Karpas-422 (cell line): ENCODE results near the gene CDK5RAP1. TPM values are rescaled to one million over a fixed set of nuclear protein-coding genes. Genes with fewer than 3 reads are reported as not detected.
"Not testable (repeated sequence)": the region's sequence is repeated elsewhere in the genome, so short reads cannot be mapped to it uniquely, and the experiment has no call there.

Source experiments
- DNase-seq: peaks from one replicate; pipeline ENCODE4 v3.0.0-alpha.2; 2015
- H2AFZ ChIP-seq: fragments of 200-600 bp; sonication (generic); 2 replicates; pipeline ENCODE4 v1.6.1; 2014; ENCODE audit warnings: antibody characterized with exemption, low read length, mixed read lengths
- H3K27ac ChIP-seq: fragments of 200-600 bp; sonication (generic); 2 replicates; pipeline ENCODE4 v1.5.1; 2014; ENCODE audit warnings: mild to moderate bottlenecking, low read length, moderate library complexity
- H3K27me3 ChIP-seq: fragments of 200-600 bp; sonication (generic); 2 replicates; pipeline ENCODE4 v1.6.1; 2014; ENCODE audit warnings: low read length, mixed read lengths
- H3K36me3 ChIP-seq: fragments of 200-600 bp; sonication (generic); 2 replicates; pipeline ENCODE4 v1.6.1; 2014; ENCODE audit warnings: low read length, mixed read lengths; ENCODE audit not compliant: insufficient read depth
- H3K4me1 ChIP-seq: fragments of 200-600 bp; sonication (generic); 2 replicates; pipeline ENCODE4 v1.6.1; 2014; ENCODE audit warnings: mild to moderate bottlenecking, low read length, mixed read lengths
- H3K4me2 ChIP-seq: fragments of 200-600 bp; sonication (generic); 2 replicates; pipeline ENCODE4 v1.6.1; 2014; ENCODE audit warnings: low read length, low read depth, mild to moderate bottlenecking; ENCODE audit not compliant: poor library complexity, severe bottlenecking
- H3K4me3 ChIP-seq: fragments of 200-600 bp; sonication (generic); 2 replicates; pipeline ENCODE4 v1.5.1; 2014; ENCODE audit warnings: mild to moderate bottlenecking, antibody characterized with exemption, low read length, mixed read lengths
- H3K79me2 ChIP-seq: fragments of 200-600 bp; sonication (generic); 2 replicates; pipeline ENCODE4 v1.6.1; 2014; ENCODE audit warnings: mild to moderate bottlenecking, low read length, mixed read lengths
- H3K9ac ChIP-seq: fragments of 200-600 bp; sonication (generic); 2 replicates; pipeline ENCODE4 v1.6.0; 2014; ENCODE audit warnings: low read length
- H3K9me2 ChIP-seq: fragments of 200-600 bp; sonication (generic), shearing (Covaris generic); replicated peaks from 2 replicates; pipeline ENCODE4 v1.6.0; 2014; ENCODE audit warnings: mild to moderate bottlenecking, low read length, moderate library complexity; ENCODE audit not compliant: insufficient read depth
- H3K9me3 ChIP-seq: fragments of 300-700, 200-600 bp; sonication (generic); 2 replicates; pipeline ENCODE4 v1.6.1; 2014; ENCODE audit warnings: low read length, mixed read lengths
- H4K20me1 ChIP-seq: fragments of 200-600 bp; sonication (generic); 2 replicates; pipeline ENCODE4 v1.6.1; 2014; ENCODE audit warnings: mild to moderate bottlenecking, antibody characterized with exemption, low read length, low read depth; ENCODE audit not compliant: insufficient read depth
- total RNA-seq: library from RNA; depleted of rRNA; stranded (reverse); fragments of >200 nt; shearing (Covaris generic); gene quantifications from 2 replicates; pipeline ENCODE4 v1.2.3, GENCODE V29; 2014; ENCODE audit warnings: low replicate concordance

Gene CDK5RAP1
- total RNA-seq, 1 experiment from 2014 or later, result 32.5 TPM

DNA sequence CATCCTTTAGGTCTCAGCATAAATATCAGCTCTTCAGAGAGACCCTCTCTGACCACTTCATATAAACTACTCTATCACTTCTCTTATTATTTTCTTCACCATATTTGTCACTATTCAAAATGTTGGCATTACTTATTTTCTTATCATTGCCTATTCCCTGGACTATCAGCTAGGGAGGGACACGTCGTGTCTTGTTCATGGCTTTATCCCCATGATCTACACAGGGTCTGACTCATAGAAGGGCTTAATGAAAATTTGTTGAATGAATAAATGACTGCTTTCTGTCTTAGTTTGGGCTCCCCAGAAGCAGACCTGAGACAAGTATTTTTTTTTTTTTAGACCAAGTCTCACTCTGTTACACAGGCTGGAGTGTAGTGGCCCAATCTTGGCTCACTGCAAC is 3.0 kb upstream of the CDK5RAP1 start:
- H4K20me1 ChIP-seq, result peaks cover 8% of the 10 kb centered on the region; the same call in 1 of the 2 replicates
- H3K4me2 ChIP-seq, result no peak overlapping the region
- no peaks in the 10 kb centered on the region for H3K27me3 ChIP-seq
- H3K79me2 ChIP-seq, result peaks cover 64% of the 10 kb centered on the region
- H3K4me3 ChIP-seq, result no peak overlapping the region
- H3K36me3 ChIP-seq, result peaks cover 26% of the 10 kb centered on the region
- no peak overlapping the region for H2AFZ ChIP-seq
- no peaks in the 10 kb centered on the region for H3K9me2 ChIP-seq
- peaks cover 54% of the 10 kb centered on the region for H3K4me1 ChIP-seq
- peak overlapping the region; percentile 43 for H3K27ac ChIP-seq
- H3K9me3 ChIP-seq, result no peaks in the 10 kb centered on the region
- no peak for DNase-seq
- no peak overlapping the region for H3K9ac ChIP-seq

DNA sequence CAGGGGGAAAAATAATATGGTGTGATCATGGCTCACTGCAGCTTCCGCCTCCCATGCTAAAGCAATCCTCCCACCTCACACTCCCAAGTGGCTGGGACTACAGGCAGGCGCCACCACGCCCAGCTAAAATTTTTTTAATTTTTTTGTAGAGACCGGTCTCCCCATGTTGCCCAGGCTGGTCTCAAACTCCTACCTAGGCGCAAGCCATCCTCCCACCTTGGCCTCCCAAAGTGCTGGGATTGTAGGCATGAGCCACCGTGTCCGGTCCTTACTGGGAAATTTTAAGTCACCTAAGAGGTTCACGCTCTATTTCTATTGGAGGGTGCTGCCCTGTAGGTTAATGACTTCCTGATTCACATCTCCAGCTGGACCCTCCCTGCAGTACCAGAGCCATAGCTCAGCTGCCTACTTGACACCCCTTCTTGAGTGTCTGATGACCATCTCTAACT is 626 bp upstream of the CDK5RAP1 start:
- Histone ChIP-seq H3K27ac (peak overlapping the region; percentile 95), H3K9me3 (no peaks in the 10 kb centered on the region), H3K4me2 (peak overlapping the region; percentile 81), H3K4me1 (peaks cover 36% of the 10 kb centered on the region), H3K79me2 (peaks cover 72% of the 10 kb centered on the region), H3K27me3 (no peaks in the 10 kb centered on the region), H3K4me3 (peak overlapping the region; percentile 76), H4K20me1 (peaks cover 13% of the 10 kb centered on the region; the same call in 1 of the 2 replicates), H3K9me2 (no peaks in the 10 kb centered on the region), H2AFZ (no peak overlapping the region; the same call in 1 of the 2 replicates), H3K9ac (peak overlapping the region; percentile 79), H3K36me3 (peaks cover 18% of the 10 kb centered on the region)
- DNase-seq, result peak; percentile 83

DNA sequence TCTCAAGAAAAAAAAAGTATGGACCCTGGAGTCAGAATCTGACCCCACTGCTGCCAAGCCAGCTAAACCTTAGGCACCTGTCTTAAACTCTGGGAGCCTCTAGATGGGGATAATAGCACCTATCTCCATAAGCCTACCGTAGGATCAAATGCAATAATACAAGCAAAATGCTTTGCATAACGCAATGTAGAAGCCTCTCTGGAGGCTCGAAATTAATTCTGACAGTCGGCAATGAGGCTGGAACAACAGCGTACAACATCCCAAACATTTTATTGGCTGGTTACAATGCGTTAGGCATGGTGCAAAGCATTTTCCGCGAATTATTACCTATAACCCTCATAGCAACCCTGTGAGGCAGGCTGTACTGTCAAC is 521 bp downstream of the CDK5RAP1 start:
- Histone ChIP-seq H3K79me2 (peaks cover 72% of the 10 kb centered on the region), H2AFZ (no peak overlapping the region)

DNA sequence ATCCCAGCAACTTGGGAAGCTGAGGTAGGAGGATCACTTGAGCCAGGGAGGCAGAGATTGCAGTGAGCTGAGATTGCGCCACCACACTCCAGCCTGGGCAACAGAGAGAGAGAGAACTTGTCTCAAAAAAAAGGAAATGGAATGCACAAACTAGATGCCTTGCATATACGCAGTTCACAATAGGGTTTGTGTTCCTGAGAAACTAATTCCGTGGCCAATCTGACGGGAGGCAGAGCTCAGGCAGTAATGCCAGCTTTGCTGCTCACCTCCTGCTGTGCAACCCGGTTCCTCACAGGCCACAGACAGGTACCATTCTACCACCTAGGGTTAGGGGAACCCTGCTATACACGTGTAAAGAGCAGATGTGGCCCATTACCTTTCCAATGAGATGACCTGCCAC is 1.4 kb downstream of the CDK5RAP1 start:
- Histone ChIP-seq H3K9me3 (no peaks in the 10 kb centered on the region), H3K79me2 (peaks cover 73% of the 10 kb centered on the region), H3K36me3 (peaks cover 14% of the 10 kb centered on the region; the same call in 1 of the 2 replicates), H3K4me2 (peak overlapping the region; percentile 81), H3K9ac (peak overlapping the region; percentile 79), H3K27ac (peak overlapping the region; percentile 95; the same call in 1 of the 2 replicates), H3K9me2 (no peaks in the 10 kb centered on the region), H3K4me1 (peaks cover 30% of the 10 kb centered on the region), H4K20me1 (peaks cover 13% of the 10 kb centered on the region; the same call in 1 of the 2 replicates), H2AFZ (no peak overlapping the region), H3K4me3 (peak overlapping the region; percentile 76), H3K27me3 (no peaks in the 10 kb centered on the region)
- DNase-seq, result no peak

More for the DNA sequence above, 521 bp downstream of the CDK5RAP1 start:
- Histone ChIP-seq H3K4me3 (peak overlapping the region; percentile 76), H3K9me2 (no peaks in the 10 kb centered on the region), H3K4me2 (peak overlapping the region; percentile 81), H3K36me3 (peaks cover 17% of the 10 kb centered on the region), H3K4me1 (peaks cover 34% of the 10 kb centered on the region), H3K9ac (peak overlapping the region; percentile 79), H3K27me3 (no peaks in the 10 kb centered on the region), H3K9me3 (no peaks in the 10 kb centered on the region), H3K27ac (peak overlapping the region; percentile 95), H4K20me1 (peaks cover 13% of the 10 kb centered on the region; the same call in 1 of the 2 replicates)
- peak; percentile 64 for DNase-seq

DNA sequence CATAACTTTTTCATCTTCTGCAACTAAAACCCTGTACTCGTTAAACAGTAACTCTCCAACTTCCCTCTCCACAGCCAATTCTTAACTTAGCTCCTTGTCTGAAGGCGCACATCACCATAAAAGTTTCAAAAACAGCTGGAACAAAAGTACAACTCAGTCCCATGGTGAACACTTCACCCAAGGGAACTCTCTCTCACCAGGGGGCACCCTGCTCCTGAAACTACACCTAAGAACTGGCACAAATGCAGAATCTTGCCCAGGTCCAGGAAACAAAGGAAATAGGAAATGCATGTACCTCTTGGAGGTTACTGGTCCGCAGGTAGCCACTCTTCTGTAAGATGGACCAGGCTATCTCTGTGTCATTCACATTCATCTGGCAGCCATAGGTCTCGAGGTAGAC is 6.6 kb downstream of the CDK5RAP1 start:
- Histone ChIP-seq H3K36me3 (peaks cover 53% of the 10 kb centered on the region), H3K27ac (no peak overlapping the region), H3K9me3 (no peaks in the 10 kb centered on the region)

DNA sequence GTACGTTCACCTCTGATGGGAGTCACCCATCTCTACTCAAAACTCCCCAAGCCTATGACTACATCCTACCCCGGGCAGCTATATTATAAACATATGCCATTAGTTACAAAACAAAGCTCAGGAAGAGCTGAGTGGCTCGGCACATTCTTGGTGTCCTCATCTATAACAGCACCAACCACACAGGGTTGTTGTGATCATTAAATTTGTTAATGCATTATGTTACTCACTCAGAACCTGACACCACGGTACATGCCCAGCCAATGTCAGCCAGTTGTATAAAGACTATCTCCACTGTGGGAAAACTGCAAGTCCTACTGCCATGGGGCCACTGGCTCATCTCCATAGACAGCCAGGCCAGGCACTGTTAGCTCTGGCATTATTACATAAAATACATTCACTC is 7.7 kb downstream of the CDK5RAP1 start:
- H4K20me1 ChIP-seq, result no peaks in the 10 kb centered on the region
- no peak overlapping the region for H3K4me3 ChIP-seq
- H3K27ac ChIP-seq, result no peak overlapping the region
- H3K9me3 ChIP-seq, result no peaks in the 10 kb centered on the region
- no peak for DNase-seq
- H3K4me1 ChIP-seq, result no peaks in the 10 kb centered on the region
- no peaks in the 10 kb centered on the region for H3K27me3 ChIP-seq
- no peak overlapping the region for H2AFZ ChIP-seq
- peaks cover 49% of the 10 kb centered on the region for H3K36me3 ChIP-seq
- H3K79me2 ChIP-seq, result peaks cover 48% of the 10 kb centered on the region
- no peak overlapping the region for H3K4me2 ChIP-seq
- no peak overlapping the region for H3K9ac ChIP-seq
- no peaks in the 10 kb centered on the region for H3K9me2 ChIP-seq

More for the DNA sequence above, 6.6 kb downstream of the CDK5RAP1 start:
- 0 out of 2 replicates have a peak, but pooled peaks cover 9% of the 10 kb centered on the region for H4K20me1 ChIP-seq
- no peak overlapping the region for H3K4me3 ChIP-seq
- peak; percentile 54 for DNase-seq
- peaks cover 10% of the 10 kb centered on the region for H3K4me1 ChIP-seq
- peaks cover 59% of the 10 kb centered on the region for H3K79me2 ChIP-seq
- no peak overlapping the region for H2AFZ ChIP-seq
- H3K9ac ChIP-seq, result no peak overlapping the region
- H3K27me3 ChIP-seq, result no peaks in the 10 kb centered on the region
- no peak overlapping the region for H3K4me2 ChIP-seq
- no peaks in the 10 kb centered on the region for H3K9me2 ChIP-seq

DNA sequence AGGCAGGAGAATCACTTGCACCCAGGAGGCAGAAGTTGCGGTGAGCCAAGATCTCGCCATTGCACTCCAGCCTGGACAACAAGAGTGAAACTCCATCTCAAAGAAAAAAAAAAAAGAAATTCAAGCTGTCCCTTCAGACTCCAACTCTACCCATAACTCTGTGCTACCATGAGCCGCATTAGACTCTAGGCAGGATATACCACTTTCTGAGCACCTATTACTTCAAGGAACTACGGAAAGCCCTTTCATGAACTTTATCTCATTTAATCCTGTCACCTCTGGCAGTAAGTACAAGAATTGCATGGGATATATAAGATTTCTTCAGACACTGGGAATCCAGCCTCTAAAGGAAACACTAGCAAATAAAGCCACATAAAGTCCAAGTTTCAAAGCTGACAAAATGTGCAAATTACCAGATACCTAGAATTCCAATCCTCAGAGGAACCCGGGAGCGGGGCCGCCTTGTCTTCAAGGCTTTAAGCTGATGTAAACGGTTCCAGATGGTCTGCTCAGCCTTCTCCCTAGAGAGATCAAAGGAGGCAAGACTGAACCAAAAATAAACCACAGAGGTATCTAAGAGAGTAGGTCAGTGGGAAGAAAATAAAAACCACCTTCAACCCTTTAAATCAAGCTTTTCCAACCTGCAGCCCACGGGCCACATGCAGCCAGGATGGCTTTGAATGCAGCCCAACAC is 9.4 kb downstream of the CDK5RAP1 start:
- peaks cover 31% of the 10 kb centered on the region for H3K79me2 ChIP-seq
- H3K4me2 ChIP-seq, result no peak overlapping the region
- H3K9ac ChIP-seq, result no peak overlapping the region
- no peak overlapping the region for H2AFZ ChIP-seq
- no peaks in the 10 kb centered on the region for H4K20me1 ChIP-seq
- no peak for DNase-seq
- H3K4me1 ChIP-seq, result no peaks in the 10 kb centered on the region
- H3K4me3 ChIP-seq, result no peak overlapping the region
- peaks cover 47% of the 10 kb centered on the region for H3K36me3 ChIP-seq
- H3K27me3 ChIP-seq, result no peaks in the 10 kb centered on the region
- H3K27ac ChIP-seq, result no peak overlapping the region
- H3K9me3 ChIP-seq, result no peaks in the 10 kb centered on the region
- H3K9me2 ChIP-seq, result no peaks in the 10 kb centered on the region

DNA sequence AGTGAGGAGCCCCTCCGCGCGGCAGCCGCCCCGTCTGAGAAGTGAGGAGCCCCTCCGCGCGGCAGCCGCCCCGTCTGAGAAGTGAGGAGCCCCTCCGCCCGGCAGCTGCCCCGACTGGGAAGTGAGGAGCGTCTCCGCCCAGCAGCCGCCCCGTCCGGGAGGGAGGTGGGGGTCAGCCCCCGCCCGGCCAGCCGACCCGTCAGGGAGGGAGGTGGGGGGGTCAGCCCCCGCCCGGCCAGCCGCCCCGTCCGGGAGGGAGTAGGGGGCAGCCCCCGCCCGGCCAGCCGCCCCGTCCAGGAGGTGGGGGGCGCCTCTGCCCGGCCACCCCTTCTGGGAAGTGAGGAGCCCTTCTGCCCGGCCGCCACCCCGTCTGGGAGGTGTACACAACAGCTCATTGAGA is 12.0 kb downstream of the CDK5RAP1 start:
- not testable (repeated sequence) for H3K27ac ChIP-seq, H3K9me3 ChIP-seq, DNase-seq, H3K4me2 ChIP-seq, H3K9me2 ChIP-seq, H3K4me3 ChIP-seq, H4K20me1 ChIP-seq, H3K4me1 ChIP-seq, H2AFZ ChIP-seq, H3K79me2 ChIP-seq, H3K9ac ChIP-seq, H3K27me3 ChIP-seq
- peaks cover 51% of the 10 kb centered on the region for H3K36me3 ChIP-seq
